Tibial nerve (tissue), 4 donors: ENCODE data around the gene BTN1A1.

Experiments
- EP300 ChIP-seq, 2 donors: sonication (generic); formaldehyde crosslinking; IDR thresholded peaks; one replicate each; pipeline ENCODE4 v1.6.1; 2017; ENCODE audit warnings: antibody characterized with exemption in 2 of 2, mild to moderate bottlenecking in 1 of 2
- TF ChIP-seq, protein P1 (sequence below), 5 experiments: fragments of 200-600 bp in 3 of 5; fragments of 450-650 bp in 2 of 5; sonication (generic) in 3 of 5; IDR thresholded peaks; one replicate each; pipeline ENCODE4 v1.5.1; 2016 to 2019; ENCODE audit warnings: antibody characterized with exemption in 5 of 5, mild to moderate bottlenecking in 3 of 5, moderate library complexity in 2 of 5

DNA sequence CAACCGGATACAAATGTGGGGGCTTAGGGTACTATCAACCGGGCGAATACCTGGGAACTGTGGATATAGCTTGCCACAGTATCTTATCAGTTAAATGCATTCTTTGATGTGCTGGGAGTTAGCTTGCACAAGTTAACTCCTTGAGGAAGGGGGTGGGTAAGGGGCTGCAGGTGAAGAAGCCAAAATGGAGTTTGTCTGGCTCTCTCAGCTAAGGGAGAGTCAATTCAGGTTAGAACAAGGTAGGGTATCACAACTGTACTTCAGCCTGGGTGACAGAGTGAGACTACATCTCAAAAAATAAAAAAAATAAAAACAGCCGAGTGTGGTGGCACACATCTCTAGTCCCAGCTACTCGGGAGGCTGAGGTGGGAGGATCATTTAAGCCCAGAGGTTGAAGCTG is 8.5 kb upstream of the BTN1A1 start:
- TF ChIP-seq, protein P1, sequence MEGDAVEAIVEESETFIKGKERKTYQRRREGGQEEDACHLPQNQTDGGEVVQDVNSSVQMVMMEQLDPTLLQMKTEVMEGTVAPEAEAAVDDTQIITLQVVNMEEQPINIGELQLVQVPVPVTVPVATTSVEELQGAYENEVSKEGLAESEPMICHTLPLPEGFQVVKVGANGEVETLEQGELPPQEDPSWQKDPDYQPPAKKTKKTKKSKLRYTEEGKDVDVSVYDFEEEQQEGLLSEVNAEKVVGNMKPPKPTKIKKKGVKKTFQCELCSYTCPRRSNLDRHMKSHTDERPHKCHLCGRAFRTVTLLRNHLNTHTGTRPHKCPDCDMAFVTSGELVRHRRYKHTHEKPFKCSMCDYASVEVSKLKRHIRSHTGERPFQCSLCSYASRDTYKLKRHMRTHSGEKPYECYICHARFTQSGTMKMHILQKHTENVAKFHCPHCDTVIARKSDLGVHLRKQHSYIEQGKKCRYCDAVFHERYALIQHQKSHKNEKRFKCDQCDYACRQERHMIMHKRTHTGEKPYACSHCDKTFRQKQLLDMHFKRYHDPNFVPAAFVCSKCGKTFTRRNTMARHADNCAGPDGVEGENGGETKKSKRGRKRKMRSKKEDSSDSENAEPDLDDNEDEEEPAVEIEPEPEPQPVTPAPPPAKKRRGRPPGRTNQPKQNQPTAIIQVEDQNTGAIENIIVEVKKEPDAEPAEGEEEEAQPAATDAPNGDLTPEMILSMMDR (IDR thresholded peaks at IDR 0.05), result no peak
- no peak for TF ChIP-seq EP300 (IDR thresholded peaks at IDR 0.05)
